ENCODE data around the gene MIF4GD. TPM values are rescaled to one million over a fixed set of nuclear protein-coding genes. Genes with fewer than 3 reads are reported as not detected.

MIF4GD gene
- total and polyA plus RNA-seq, 9 of the 15 experiments (the other 6 are each of a cell fraction or from before 2014, with no cell fraction given): 11.8 to 63.8 (median 28.1) TPM

DNA sequence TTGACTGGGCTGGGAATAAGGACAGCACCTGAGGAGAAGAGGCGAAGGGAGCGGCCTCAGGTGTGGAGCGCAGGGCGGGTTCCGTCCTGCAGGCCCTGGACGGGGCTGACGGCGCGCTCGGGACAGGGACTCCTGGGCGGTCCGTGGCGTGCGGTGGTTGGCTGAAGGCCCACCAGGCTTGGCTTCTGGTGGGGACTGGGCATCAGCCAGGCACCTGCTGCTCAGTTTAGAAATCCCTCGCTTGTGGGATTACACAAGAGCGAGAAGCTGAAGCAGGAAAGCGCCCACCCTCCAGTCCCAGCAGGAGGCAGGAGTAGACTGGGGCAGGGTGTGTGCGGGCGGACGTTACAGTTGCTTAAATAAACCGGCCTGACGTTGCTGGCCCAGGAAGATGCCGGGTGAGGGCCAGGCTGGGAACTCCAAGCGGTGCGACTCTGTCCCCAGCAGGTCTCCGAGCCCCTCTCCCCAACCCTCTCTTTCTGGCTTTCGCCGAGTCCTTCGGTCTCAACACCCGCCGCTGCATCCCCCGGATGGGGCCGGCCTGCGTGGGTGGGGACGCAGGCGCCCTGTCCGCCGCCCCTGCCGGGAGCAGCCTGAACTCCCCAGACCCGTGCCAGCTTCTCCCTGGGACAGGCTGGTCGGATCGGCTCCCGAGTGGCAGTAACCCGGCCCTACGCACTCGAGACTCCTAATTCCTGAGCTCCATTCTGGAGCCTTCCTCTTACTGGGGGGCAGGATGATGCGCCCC lies 639 bp downstream of the MIF4GD start (continued):
- TF ChIP-seq TAF1 (IDR thresholded peaks at IDR 0.05; ENCODE audit: control insufficient read depth, extremely low read depth, insufficient read depth, low read length, severe bottlenecking) (peak; percentile 6), CTCF (IDR thresholded peaks at IDR 0.05 in 2 of 3, conservative IDR thresholded peaks at IDR 0.05 in 1 of 3; ENCODE audit: insufficient read depth in 2 of 3, low read depth in 1 of 3, low read length in 3 of 3) (peak; percentile 57 to 74 (median 68)), L3MBTL2 (IDR thresholded peaks at IDR 0.05) (0 out of 2 replicates have a peak, but pooled peaks have one; percentile 23), C11orf30 (IDR thresholded peaks at IDR 0.05; ENCODE audit: low read depth) (0 out of 2 replicates have a peak, but pooled peaks have one; percentile 10), RBFOX2 (IDR thresholded peaks at IDR 0.05; ENCODE audit: low read depth, low read length) (peak; percentile 78), SUPT5H (IDR thresholded peaks at IDR 0.05) (peak; percentile 43), DEAF1 (CRISPR knock-in tag; IDR thresholded peaks at IDR 0.05) (peak; percentile 30; the same call in 1 of the 2 replicates), GATAD2A (IDR thresholded peaks at IDR 0.05) (0 out of 2 replicates have a peak, but pooled peaks have one; percentile 11), KLF16 (IDR thresholded peaks at IDR 0.05) (peak; percentile 45; the same call in 1 of the 2 replicates), RFX1 (IDR thresholded peaks at IDR 0.05) (no peak), CC2D1A (IDR thresholded peaks at IDR 0.05) (peak; percentile 41; the same call in 1 of the 2 replicates), KLF6 (CRISPR knock-in tag; IDR thresholded peaks at IDR 0.05; ENCODE audit: borderline replicate concordance) (no peak), MAZ (CRISPR knock-in tag; conservative IDR thresholded peaks at IDR 0.05 in 1 of 2, IDR thresholded peaks at IDR 0.05 in 1 of 2) (peak in 1 of 2 experiments; percentile 32; a peak in 2 of 4 replicates), PRMT5 (CRISPR knock-in tag; IDR thresholded peaks at IDR 0.05) (peak; percentile 51; the same call in 1 of the 2 replicates), RNF2 (IDR thresholded peaks at IDR 0.05) (peak; percentile 10; the same call in 1 of the 2 replicates)
- TF ChIP-seq, protein P1, sequence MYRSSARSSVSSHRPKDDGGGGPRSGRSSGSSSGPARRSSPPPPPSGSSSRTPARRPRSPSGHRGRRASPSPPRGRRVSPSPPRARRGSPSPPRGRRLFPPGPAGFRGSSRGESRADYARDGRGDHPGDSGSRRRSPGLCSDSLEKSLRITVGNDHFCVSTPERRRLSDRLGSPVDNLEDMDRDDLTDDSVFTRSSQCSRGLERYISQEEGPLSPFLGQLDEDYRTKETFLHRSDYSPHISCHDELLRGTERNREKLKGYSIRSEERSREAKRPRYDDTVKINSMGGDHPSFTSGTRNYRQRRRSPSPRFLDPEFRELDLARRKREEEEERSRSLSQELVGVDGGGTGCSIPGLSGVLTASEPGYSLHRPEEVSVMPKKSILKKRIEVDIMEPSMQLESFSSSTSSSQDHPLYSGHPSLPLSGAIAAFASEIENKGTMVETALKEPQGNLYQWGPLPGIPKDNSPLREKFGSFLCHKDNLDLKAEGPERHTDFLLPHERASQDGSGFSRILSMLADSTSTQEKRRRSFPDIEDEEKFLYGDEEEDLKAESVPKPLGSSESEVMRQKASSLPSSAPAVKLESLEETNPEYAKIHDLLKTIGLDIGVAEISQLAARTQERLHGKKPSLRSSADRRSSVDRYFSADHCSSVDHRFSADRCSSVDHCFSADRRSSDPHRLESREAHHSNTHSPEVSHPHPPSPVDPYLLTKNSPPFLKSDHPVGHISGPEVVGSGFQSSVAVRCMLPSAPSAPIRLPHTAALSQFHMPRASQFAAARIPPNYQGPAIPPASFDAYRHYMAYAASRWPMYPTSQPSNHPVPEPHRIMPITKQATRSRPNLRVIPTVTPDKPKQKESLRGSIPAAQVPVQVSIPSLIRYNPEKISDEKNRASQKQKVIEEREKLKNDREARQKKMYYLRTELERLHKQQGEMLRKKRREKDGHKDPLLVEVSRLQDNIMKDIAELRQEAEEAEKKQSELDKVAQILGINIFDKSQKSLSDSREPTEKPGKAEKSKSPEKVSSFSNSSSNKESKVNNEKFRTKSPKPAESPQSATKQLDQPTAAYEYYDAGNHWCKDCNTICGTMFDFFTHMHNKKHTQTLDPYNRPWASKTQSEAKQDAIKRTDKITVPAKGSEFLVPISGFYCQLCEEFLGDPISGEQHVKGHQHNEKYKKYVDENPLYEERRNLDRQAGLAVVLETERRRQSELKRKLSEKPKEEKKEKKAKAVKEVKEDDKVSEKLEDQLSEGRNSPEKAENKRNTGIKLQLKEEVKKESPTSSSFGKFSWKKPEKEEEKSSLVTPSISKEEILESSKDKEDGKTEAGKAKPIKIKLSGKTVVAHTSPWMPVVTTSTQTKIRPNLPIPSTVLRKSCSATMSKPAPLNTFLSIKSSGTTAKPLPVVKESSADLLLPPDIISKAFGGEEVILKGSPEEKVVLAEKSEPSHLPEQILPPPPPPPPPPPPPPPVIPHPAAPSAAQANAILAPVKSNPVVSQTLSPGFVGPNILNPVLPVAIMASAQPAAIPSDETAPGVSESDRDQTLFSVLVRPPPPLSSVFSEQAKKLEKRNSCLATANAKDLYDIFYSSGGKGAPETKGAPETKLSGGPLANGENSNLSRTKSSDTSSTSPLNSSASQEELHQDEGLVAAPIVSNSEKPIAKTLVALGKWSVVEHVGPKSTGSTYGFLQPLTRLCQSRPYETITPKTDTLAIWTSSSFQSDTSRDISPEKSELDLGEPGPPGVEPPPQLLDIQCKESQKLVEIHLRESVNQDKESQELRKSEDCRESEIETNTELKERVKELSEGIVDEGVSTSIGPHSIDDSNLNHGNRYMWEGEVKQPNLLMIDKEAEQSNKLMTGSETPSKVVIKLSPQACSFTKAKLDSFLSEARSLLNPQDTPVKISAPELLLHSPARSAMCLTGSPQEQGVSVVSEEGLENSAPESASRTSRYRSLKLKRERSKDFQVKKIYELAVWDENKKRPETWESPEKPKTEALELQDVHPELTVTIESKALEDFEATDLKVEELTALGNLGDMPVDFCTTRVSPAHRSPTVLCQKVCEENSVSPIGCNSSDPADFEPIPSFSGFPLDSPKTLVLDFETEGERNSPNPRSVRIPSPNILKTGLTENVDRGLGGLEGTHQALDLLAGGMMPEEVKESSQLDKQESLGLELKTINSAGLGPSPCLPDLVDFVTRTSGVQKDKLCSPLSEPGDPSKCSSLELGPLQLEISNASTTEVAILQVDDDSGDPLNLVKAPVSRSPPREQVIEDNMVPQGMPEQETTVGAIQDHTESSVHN (IDR thresholded peaks at IDR 0.05; ENCODE audit: borderline replicate concordance in 1 of 2, low read depth in 1 of 2): no peak

Measured in K562 (cell line).